Neural progenitor cell (in vitro differentiated cells): ENCODE data around the gene SLC15A3.

Experiments used
- EZH2 ChIP-seq: fragments of 200-600 bp; sonication (generic); IDR thresholded peaks from 2 replicates; pipeline ENCODE4 v1.6.1; 2017; ENCODE audit warnings: antibody characterized with exemption, mild to moderate bottlenecking, moderate library complexity
- TF ChIP-seq, protein P1 (sequence below): fragments of 200-600 bp; sonication (generic); IDR thresholded peaks from 2 replicates; pipeline ENCODE4 v1.5.1; 2017; ENCODE audit warnings: antibody characterized with exemption, mild to moderate bottlenecking

DNA sequence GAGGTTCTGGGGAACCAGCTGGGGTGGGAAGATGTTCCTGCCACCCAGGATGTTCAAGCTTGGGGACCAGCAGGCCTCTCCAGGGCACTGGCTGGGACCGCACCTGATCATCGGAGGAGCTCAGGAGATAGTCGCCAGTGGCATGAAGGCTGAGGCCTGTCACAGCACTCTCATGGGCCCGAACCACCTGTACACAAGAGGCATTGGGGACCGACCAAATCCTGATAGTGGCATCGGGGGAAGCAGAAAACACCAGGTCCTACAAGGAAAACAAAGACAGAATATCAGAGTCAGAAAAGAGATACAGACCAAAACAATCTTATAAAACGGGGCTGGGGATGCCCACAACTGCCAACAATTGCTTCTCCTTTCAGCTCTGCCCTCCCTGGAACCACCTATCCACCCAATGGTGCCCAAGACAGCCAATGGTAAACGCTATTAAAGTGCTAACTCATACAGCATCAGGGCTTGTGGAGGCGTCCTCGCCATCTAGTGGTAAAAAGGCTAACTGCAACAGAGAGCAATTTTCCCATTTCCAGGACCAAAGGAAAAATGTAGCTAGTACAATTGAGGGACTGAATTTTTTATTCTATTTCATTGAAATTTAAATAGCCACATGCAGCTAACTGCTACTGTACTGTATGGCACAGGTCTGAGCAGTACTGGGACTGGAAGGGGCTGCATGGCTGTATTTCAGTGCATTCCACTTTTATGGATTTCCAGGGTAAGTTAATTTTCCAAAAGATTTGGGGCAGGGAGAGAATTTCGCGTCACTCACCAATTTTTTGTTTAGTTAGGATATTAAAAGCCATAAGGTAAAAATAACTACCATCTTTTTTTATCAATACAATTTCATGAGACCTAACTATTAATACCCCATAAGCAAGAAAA, 52.7 kb downstream of the SLC15A3 start:
- TF ChIP-seq, protein P1, sequence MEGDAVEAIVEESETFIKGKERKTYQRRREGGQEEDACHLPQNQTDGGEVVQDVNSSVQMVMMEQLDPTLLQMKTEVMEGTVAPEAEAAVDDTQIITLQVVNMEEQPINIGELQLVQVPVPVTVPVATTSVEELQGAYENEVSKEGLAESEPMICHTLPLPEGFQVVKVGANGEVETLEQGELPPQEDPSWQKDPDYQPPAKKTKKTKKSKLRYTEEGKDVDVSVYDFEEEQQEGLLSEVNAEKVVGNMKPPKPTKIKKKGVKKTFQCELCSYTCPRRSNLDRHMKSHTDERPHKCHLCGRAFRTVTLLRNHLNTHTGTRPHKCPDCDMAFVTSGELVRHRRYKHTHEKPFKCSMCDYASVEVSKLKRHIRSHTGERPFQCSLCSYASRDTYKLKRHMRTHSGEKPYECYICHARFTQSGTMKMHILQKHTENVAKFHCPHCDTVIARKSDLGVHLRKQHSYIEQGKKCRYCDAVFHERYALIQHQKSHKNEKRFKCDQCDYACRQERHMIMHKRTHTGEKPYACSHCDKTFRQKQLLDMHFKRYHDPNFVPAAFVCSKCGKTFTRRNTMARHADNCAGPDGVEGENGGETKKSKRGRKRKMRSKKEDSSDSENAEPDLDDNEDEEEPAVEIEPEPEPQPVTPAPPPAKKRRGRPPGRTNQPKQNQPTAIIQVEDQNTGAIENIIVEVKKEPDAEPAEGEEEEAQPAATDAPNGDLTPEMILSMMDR: peak; percentile 94
- no peak for TF ChIP-seq EZH2
